ENCODE data around the gene SDC3.
A peak's percentile ranks its signal among the peaks of the same experiment; 100 is the strongest.

SDC3 gene

GRCh38 chr1:30927448-30927847 lies 18.9 kb upstream of the SDC3 start:
- Histone ChIP-seq H4K20me1 (ENCODE audit: insufficient read depth, low read length) (peaks cover 17% of the 10 kb centered on the region), H3K9ac (ENCODE audit: low read depth, low read length) (no peak overlapping the region), H3K9me3 (ENCODE audit: insufficient read depth, low read length, severe bottlenecking) (no peaks in the 10 kb centered on the region), H2AFZ (ENCODE audit: low read depth, low read length) (no peak overlapping the region), H3K27me3 (ENCODE audit: insufficient read depth, low read length, poor library complexity) (no peaks in the 10 kb centered on the region), H3K4me3 (ENCODE audit: low read depth in 1 of 2, low read length in 2 of 2) (no peak overlapping the region), H3K4me2 (ENCODE audit: insufficient read depth, low read length) (no peak overlapping the region), H3K36me3 (ENCODE audit: insufficient read depth, low read length) (peaks cover 4% of the 10 kb centered on the region; the same call in 1 of the 2 replicates), H3K79me2 (ENCODE audit: insufficient read depth, low read length) (no peaks in the 10 kb centered on the region), H3K4me1 (ENCODE audit: insufficient read depth, low read length) (no peaks in the 10 kb centered on the region), H3K27ac (ENCODE audit: low read length) (no peak overlapping the region)
- ATAC-seq (ENCODE audit: insufficient read depth, low read depth) (no peak), DNase-seq (no peak)
- TF ChIP-seq EZH2 (IDR thresholded peaks at IDR 0.05; ENCODE audit: borderline replicate concordance, low read depth, low read length, severe bottlenecking), result no peak
- TF ChIP-seq, protein P1, sequence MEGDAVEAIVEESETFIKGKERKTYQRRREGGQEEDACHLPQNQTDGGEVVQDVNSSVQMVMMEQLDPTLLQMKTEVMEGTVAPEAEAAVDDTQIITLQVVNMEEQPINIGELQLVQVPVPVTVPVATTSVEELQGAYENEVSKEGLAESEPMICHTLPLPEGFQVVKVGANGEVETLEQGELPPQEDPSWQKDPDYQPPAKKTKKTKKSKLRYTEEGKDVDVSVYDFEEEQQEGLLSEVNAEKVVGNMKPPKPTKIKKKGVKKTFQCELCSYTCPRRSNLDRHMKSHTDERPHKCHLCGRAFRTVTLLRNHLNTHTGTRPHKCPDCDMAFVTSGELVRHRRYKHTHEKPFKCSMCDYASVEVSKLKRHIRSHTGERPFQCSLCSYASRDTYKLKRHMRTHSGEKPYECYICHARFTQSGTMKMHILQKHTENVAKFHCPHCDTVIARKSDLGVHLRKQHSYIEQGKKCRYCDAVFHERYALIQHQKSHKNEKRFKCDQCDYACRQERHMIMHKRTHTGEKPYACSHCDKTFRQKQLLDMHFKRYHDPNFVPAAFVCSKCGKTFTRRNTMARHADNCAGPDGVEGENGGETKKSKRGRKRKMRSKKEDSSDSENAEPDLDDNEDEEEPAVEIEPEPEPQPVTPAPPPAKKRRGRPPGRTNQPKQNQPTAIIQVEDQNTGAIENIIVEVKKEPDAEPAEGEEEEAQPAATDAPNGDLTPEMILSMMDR (IDR thresholded peaks at IDR 0.05; ENCODE audit: borderline replicate concordance, extremely low read depth, low read length, poor library complexity, severe bottlenecking), result no peak

- no peak for DNase-seq
- Histone ChIP-seq H3K4me2 (ENCODE audit: insufficient read depth, low read length) (no peak overlapping the region), H3K4me1 (ENCODE audit: insufficient read depth, low read length) (no peaks in the 10 kb centered on the region; the same call in 1 of the 2 replicates), H2AFZ (ENCODE audit: low read depth, low read length) (no peak overlapping the region), H3K79me2 (ENCODE audit: insufficient read depth, low read length) (no peaks in the 10 kb centered on the region), H4K20me1 (ENCODE audit: insufficient read depth, low read length) (no peaks in the 10 kb centered on the region), H3K9ac (ENCODE audit: low read depth, low read length) (no peak overlapping the region), H3K36me3 (ENCODE audit: insufficient read depth, low read length) (no peaks in the 10 kb centered on the region), H3K4me3 (ENCODE audit: low read depth in 1 of 2, low read length in 2 of 2) (no peak overlapping the region), H3K9me3 (ENCODE audit: insufficient read depth, low read length, severe bottlenecking) (no peaks in the 10 kb centered on the region), H3K27ac (ENCODE audit: low read length) (no peak overlapping the region), H3K27me3 (ENCODE audit: insufficient read depth, low read length, poor library complexity) (peaks cover 3% of the 10 kb centered on the region)
- TF ChIP-seq, protein P1 (IDR thresholded peaks at IDR 0.05; ENCODE audit: borderline replicate concordance, extremely low read depth, low read length, poor library complexity, severe bottlenecking), result no peak
- TF ChIP-seq EZH2 (IDR thresholded peaks at IDR 0.05; ENCODE audit: borderline replicate concordance, low read depth, low read length, severe bottlenecking), result no peak
- no peak for ATAC-seq (ENCODE audit: insufficient read depth, low read depth)
Measured at GRCh38 chr1:30923597-30923996, 15.0 kb upstream of the SDC3 start.

DNA sequence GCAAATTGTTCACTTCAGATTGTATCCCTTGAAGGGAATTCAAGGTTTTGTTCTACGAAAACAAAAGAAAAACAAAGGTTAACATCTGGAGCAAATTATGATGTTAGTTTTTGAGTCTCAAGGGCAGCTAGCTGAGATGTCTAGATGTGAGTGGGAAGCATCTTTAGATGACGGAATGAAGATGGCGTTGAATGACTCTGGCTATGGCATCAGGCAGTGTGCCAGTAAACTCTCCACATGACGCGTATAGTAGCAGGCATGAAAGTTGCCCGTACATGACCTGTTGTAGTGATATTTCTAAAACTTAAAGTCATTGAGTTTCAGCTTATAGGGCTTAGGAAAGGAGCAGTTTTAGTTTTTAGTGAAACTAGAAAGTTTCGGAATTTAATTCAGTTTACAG lies 12.3 kb upstream of the SDC3 start:
- no peak overlapping the region for H3K4me2 ChIP-seq (ENCODE audit: insufficient read depth, low read length)
- H3K27me3 ChIP-seq (ENCODE audit: insufficient read depth, low read length, poor library complexity), result peaks cover 3% of the 10 kb centered on the region
- no peaks in the 10 kb centered on the region; the same call in 1 of the 2 replicates for H3K4me1 ChIP-seq (ENCODE audit: insufficient read depth, low read length)
- no peak for TF ChIP-seq EZH2 (IDR thresholded peaks at IDR 0.05; ENCODE audit: borderline replicate concordance, low read depth, low read length, severe bottlenecking)
- H3K36me3 ChIP-seq (ENCODE audit: insufficient read depth, low read length), result no peaks in the 10 kb centered on the region
- no peak overlapping the region for H3K9ac ChIP-seq (ENCODE audit: low read depth, low read length)
- no peaks in the 10 kb centered on the region for H4K20me1 ChIP-seq (ENCODE audit: insufficient read depth, low read length)
- no peak overlapping the region for H2AFZ ChIP-seq (ENCODE audit: low read depth, low read length)
- no peaks in the 10 kb centered on the region for H3K79me2 ChIP-seq (ENCODE audit: insufficient read depth, low read length)
- no peak overlapping the region for H3K27ac ChIP-seq (ENCODE audit: low read length)
- DNase-seq (no peak), ATAC-seq (ENCODE audit: insufficient read depth, low read depth) (no peak)
- H3K4me3 ChIP-seq (ENCODE audit: low read depth in 1 of 2, low read length in 2 of 2), result no peak overlapping the region
- no peaks in the 10 kb centered on the region for H3K9me3 ChIP-seq (ENCODE audit: insufficient read depth, low read length, severe bottlenecking)

DNA sequence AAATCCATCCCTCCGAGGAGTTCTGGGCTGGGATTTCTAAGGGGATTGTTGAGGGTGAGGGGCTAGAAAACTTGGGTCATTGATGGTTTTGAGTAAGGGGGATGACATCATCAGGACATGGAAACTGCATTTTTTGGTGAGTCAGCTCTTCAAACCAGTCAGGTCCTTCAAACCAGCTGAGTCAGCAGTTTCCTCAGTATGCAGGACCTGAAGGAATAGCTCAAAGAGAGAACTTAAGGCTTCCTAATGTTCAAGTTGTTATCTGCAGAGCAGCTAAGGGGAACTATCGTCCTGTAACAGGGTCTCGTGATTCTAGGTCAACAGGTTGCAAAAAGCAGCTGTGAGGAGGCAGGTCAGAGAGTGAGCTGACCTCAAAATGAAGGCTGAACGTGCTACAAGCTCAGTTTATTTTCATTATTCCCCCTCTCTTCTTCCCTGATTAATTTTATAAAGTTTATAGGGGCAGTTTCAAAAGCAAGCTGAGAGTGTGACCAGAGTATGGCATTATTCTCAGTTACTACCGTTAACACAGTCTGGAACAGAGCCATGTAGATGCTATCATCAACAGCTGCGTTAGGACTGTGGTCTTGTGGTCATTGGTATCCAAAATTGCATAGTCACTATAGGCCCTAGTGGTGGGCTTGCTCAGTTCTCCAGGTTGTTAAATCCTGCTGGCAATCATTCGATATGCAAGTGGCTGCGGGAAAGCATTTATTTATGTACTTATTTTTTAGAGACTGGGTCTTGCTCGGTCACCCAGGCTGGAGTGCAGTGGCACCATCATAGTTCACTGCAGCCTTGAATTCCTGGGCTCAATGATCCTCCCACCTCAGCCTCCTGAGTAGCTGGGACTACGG lies 10.7 kb upstream of the SDC3 start:
- Histone ChIP-seq H3K27me3 (ENCODE audit: insufficient read depth, low read length, poor library complexity) (peaks cover 3% of the 10 kb centered on the region), H3K79me2 (ENCODE audit: insufficient read depth, low read length) (no peaks in the 10 kb centered on the region), H2AFZ (ENCODE audit: low read depth, low read length) (no peak overlapping the region), H3K4me2 (ENCODE audit: insufficient read depth, low read length) (no peak overlapping the region), H3K9ac (ENCODE audit: low read depth, low read length) (no peak overlapping the region), H3K4me1 (ENCODE audit: insufficient read depth, low read length) (no peaks in the 10 kb centered on the region; the same call in 1 of the 2 replicates), H3K4me3 (ENCODE audit: low read depth in 1 of 2, low read length in 2 of 2) (no peak overlapping the region), H3K36me3 (ENCODE audit: insufficient read depth, low read length) (no peaks in the 10 kb centered on the region), H4K20me1 (ENCODE audit: insufficient read depth, low read length) (no peaks in the 10 kb centered on the region), H3K27ac (ENCODE audit: low read length) (no peak overlapping the region), H3K9me3 (ENCODE audit: insufficient read depth, low read length, severe bottlenecking) (no peaks in the 10 kb centered on the region)
- peak; percentile 60 for ATAC-seq (ENCODE audit: insufficient read depth, low read depth)
- TF ChIP-seq, protein P1 (IDR thresholded peaks at IDR 0.05; ENCODE audit: borderline replicate concordance, extremely low read depth, low read length, poor library complexity, severe bottlenecking), result no peak
- TF ChIP-seq EZH2 (IDR thresholded peaks at IDR 0.05; ENCODE audit: borderline replicate concordance, low read depth, low read length, severe bottlenecking), result no peak
- no peak for DNase-seq
